ENCODE measurements around the gene ERG28. TPM values are rescaled to one million over a fixed set of nuclear protein-coding genes. Genes with fewer than 3 reads are reported as not detected.

ERG28 gene
- total and polyA plus RNA-seq, 10 of the 15 experiments (the other 5 are each of a cell fraction or from before 2014, with no cell fraction given) = 15.2 to 67.0 (median 48.1) TPM

DNA sequence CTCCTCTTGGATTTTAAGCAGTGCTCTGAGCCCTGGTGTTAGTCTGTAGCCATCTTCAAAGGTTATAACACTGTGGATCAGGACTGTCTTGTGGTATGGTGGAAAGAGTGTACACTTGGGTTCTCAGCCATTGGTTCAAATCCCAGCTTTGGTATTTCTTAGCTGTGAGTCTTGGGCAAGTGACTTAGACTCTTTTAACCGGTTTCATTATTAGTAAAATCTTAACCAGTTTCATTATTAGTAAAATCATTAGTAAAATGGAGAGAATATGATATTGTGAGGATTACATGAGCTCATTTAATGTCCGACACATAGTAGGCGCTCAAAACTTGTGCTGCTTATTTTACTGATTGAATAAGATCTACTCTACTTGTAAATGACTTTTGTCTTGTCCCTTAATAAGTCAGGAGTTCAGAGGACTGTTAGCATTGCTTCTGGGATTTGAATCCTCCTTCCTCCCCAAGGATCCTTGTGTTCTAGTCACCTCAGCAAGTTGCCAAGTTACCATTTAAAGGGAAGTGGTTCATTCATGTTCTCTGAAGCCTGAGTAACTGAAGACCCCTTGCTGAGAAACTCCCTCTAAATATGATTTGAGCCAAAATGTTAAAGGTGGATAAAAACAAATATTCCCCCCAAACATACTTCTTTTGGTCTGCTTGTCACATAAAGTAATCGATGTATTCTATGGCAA is 12.8 kb upstream of the ERG28 start (continued):
- TF ChIP-seq E4F1 (IDR thresholded peaks at IDR 0.05; ENCODE audit: borderline replicate concordance, partially characterized antibody) = no peak
- peak; percentile 62 for TF ChIP-seq JUND (IDR thresholded peaks at IDR 0.05; ENCODE audit: low read depth, low read length)
- TF ChIP-seq SMARCA5 (IDR thresholded peaks at IDR 0.05) = no peak
- TF ChIP-seq CHD4 (IDR thresholded peaks at IDR 0.05) = no peak
- no peak for TF ChIP-seq ESRRA (IDR thresholded peaks at IDR 0.05; ENCODE audit: low read length)
- TF ChIP-seq, protein P1, sequence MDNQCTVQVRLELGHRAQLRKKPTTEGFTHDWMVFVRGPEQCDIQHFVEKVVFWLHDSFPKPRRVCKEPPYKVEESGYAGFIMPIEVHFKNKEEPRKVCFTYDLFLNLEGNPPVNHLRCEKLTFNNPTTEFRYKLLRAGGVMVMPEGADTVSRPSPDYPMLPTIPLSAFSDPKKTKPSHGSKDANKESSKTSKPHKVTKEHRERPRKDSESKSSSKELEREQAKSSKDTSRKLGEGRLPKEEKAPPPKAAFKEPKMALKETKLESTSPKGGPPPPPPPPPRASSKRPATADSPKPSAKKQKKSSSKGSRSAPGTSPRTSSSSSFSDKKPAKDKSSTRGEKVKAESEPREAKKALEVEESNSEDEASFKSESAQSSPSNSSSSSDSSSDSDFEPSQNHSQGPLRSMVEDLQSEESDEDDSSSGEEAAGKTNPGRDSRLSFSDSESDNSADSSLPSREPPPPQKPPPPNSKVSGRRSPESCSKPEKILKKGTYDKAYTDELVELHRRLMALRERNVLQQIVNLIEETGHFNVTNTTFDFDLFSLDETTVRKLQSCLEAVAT (IDR thresholded peaks at IDR 0.05) = no peak
- TF ChIP-seq ETV6 (conservative IDR thresholded peaks at IDR 0.05 in 1 of 2, IDR thresholded peaks at IDR 0.05 in 1 of 2; ENCODE audit: borderline replicate concordance in 1 of 2, low read depth in 1 of 2) = 0 out of 4 replicates have a peak, but pooled peaks of 1 of the 2 experiments have one; percentile 30
- TF ChIP-seq MEF2A (IDR thresholded peaks at IDR 0.05; ENCODE audit: insufficient read depth, low read depth, low read length) = 0 out of 2 replicates have a peak, but pooled peaks have one; percentile 28
- TF ChIP-seq SKIL (IDR thresholded peaks at IDR 0.05; ENCODE audit: low read depth, poor library complexity, severe bottlenecking) = peak; percentile 56
- peak; percentile 19 to 27; a peak in 1 of 4 replicates for TF ChIP-seq IKZF2 (IDR thresholded peaks at IDR 0.05)
- TF ChIP-seq SRF (IDR thresholded peaks at IDR 0.05; ENCODE audit: low read depth in 2 of 2, low read length in 2 of 2) = peak in 1 of 2 experiments; percentile 18; a peak in 1 of 4 replicates
- peak; percentile 64; the same call in 1 of the 2 replicates for TF ChIP-seq IRF4 (IDR thresholded peaks at IDR 0.05; ENCODE audit: low read depth, low read length)
- TF ChIP-seq, protein P2, sequence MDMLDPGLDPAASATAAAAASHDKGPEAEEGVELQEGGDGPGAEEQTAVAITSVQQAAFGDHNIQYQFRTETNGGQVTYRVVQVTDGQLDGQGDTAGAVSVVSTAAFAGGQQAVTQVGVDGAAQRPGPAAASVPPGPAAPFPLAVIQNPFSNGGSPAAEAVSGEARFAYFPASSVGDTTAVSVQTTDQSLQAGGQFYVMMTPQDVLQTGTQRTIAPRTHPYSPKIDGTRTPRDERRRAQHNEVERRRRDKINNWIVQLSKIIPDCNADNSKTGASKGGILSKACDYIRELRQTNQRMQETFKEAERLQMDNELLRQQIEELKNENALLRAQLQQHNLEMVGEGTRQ (IDR thresholded peaks at IDR 0.05; ENCODE audit: borderline replicate concordance, low read depth, low read length) = no peak
- peak; percentile 18; the same call in 1 of the 2 replicates for TF ChIP-seq BCL11A (IDR thresholded peaks at IDR 0.05; ENCODE audit: low read depth, low read length)

All from GM12878 (cell line).